WERI-Rb-1 (cell line): ENCODE data around the gene CMTM6.
"Not testable (repeated sequence)": the region's sequence is repeated elsewhere in the genome, so short reads cannot be mapped to it uniquely, and the experiment has no call there.

Experiments used
- DNase-seq: peaks from one replicate; pipeline ENCODE4 v3.0.0-alpha.2; 2020
- H3K27ac ChIP-seq: fragments of 250-450 bp; sonication (Bioruptor Pico); 2 replicates; pipeline ENCODE4 v1.5.1; 2020; ENCODE audit warnings: mild to moderate bottlenecking, moderate library complexity
- H3K27me3 ChIP-seq: fragments of 250-450 bp; sonication (Bioruptor Pico); 2 replicates; pipeline ENCODE4 v1.5.1; 2021; ENCODE audit warnings: mild to moderate bottlenecking, low read depth, moderate library complexity; ENCODE audit not compliant: insufficient read depth, severe bottlenecking
- H3K36me3 ChIP-seq: fragments of 250-450 bp; sonication (Bioruptor Pico); 2 replicates; pipeline ENCODE4 v1.5.1; 2020; ENCODE audit warnings: mild to moderate bottlenecking, moderate library complexity
- H3K4me3 ChIP-seq: 2 replicates; pipeline ENCODE4 v1.5.1; 2011; ENCODE audit warnings: low read depth, mild to moderate bottlenecking, control low read depth, low read length
- H3K9me3 ChIP-seq: fragments of 250-450 bp; sonication (Bioruptor Pico); 2 replicates; pipeline ENCODE4 v1.5.1; 2021; ENCODE audit warnings: mild to moderate bottlenecking, moderate library complexity; ENCODE audit not compliant: severe bottlenecking
- CTCF ChIP-seq: IDR thresholded peaks from 2 replicates; pipeline ENCODE4 v1.5.1; 2011; ENCODE audit warnings: low read depth, mild to moderate bottlenecking, control low read depth, inconsistent platforms, low read length

The CMTM6 gene

GRCh38 chr3:32462191-32462986, 40.3 kb downstream of the CMTM6 start:
- H3K27ac ChIP-seq: not testable (repeated sequence)

GRCh38 chr3:32460817-32461496, 41.7 kb downstream of the CMTM6 start:
- DNase-seq, H3K36me3 ChIP-seq, H3K27ac ChIP-seq, H3K27me3 ChIP-seq, H3K4me3 ChIP-seq, H3K9me3 ChIP-seq: not testable (repeated sequence)

More at GRCh38 chr3:32462191-32462986, 40.3 kb downstream of the CMTM6 start:
- not testable (repeated sequence) for H3K27me3 ChIP-seq, DNase-seq, H3K36me3 ChIP-seq, H3K4me3 ChIP-seq, H3K9me3 ChIP-seq

GRCh38 chr3:32460031-32460749, 42.5 kb downstream of the CMTM6 start:
- no peak overlapping the region for H3K27ac ChIP-seq
- H3K4me3 ChIP-seq: no peak overlapping the region

GRCh38 chr3:32459450-32459849, 43.2 kb downstream of the CMTM6 start:
- no peaks in the 10 kb centered on the region for H3K27me3 ChIP-seq
- no peak overlapping the region for H3K27ac ChIP-seq
- no peak overlapping the region for H3K4me3 ChIP-seq
- no peaks in the 10 kb centered on the region for H3K9me3 ChIP-seq
- no peak for TF ChIP-seq CTCF
- no peak for DNase-seq
- no peaks in the 10 kb centered on the region for H3K36me3 ChIP-seq

More at GRCh38 chr3:32460031-32460749, 42.5 kb downstream of the CMTM6 start:
- TF ChIP-seq CTCF: no peak
- H3K27me3 ChIP-seq: no peaks in the 10 kb centered on the region
- H3K36me3 ChIP-seq: no peaks in the 10 kb centered on the region
- DNase-seq: no peak
- no peaks in the 10 kb centered on the region for H3K9me3 ChIP-seq

- no peaks in the 10 kb centered on the region for H3K36me3 ChIP-seq
- H3K9me3 ChIP-seq: no peaks in the 10 kb centered on the region
- no peak overlapping the region for H3K4me3 ChIP-seq
- no peak for TF ChIP-seq CTCF
- DNase-seq: no peak
- H3K27ac ChIP-seq: no peak overlapping the region
- no peaks in the 10 kb centered on the region for H3K27me3 ChIP-seq
Measured at GRCh38 chr3:32457971-32458471, 44.6 kb downstream of the CMTM6 start.

- no peaks in the 10 kb centered on the region for H3K27me3 ChIP-seq
- no peak for TF ChIP-seq CTCF
Measured at GRCh38 chr3:32456429-32457130, 46.1 kb downstream of the CMTM6 start.

More at GRCh38 chr3:32456429-32457130, 46.1 kb downstream of the CMTM6 start:
- no peaks in the 10 kb centered on the region for H3K36me3 ChIP-seq
- H3K4me3 ChIP-seq: no peak overlapping the region
- H3K9me3 ChIP-seq: no peaks in the 10 kb centered on the region
- no peak for DNase-seq
- no peak overlapping the region for H3K27ac ChIP-seq
